ENCODE data around the gene TERC.
"Not testable (repeated sequence)": the region's sequence is repeated elsewhere in the genome, so short reads cannot be mapped to it uniquely, and the experiment has no call there.

TERC gene

GRCh38 chr3:169771497-169772304 lies 6.8 kb upstream of the TERC start:
- peak; percentile 61 for DNase-seq (ENCODE audit: low read depth, low spot score)

GRCh38 chr3:169769287-169770181 lies 4.7 kb upstream of the TERC start, which contains the start of gene ACTRT3:
TSS of gene ACTRT3 (minus strand) at chr3:169769561. CDS start at chr3:169769520, 41 bp downstream.
- no peak for DNase-seq (ENCODE audit: low read depth, low spot score)

GRCh38 chr3:169764312-169764881 lies 463 bp downstream of the TERC start:
- no peak for DNase-seq (ENCODE audit: low read depth, low spot score)

GRCh38 chr3:169760479-169760878 lies 4.4 kb downstream of the TERC start:
- DNase-seq (ENCODE audit: low read depth, low spot score), result no peak

GRCh38 chr3:169759256-169759655 lies 5.6 kb downstream of the TERC start:
- no peak for DNase-seq (ENCODE audit: low read depth, low spot score)

- no peak for DNase-seq (ENCODE audit: low read depth, low spot score)
Measured at GRCh38 chr3:169758359-169758994, 6.4 kb downstream of the TERC start.

GRCh38 chr3:169755488-169755887 lies 9.4 kb downstream of the TERC start:
- no peak for DNase-seq (ENCODE audit: low read depth, low spot score)

GRCh38 chr3:169754711-169755110 lies 10.1 kb downstream of the TERC start:
- DNase-seq (ENCODE audit: low read depth, low spot score), result no peak

GRCh38 chr3:169751875-169752274 lies 13.0 kb downstream of the TERC start:
- no peak for DNase-seq (ENCODE audit: low read depth, low spot score)

- DNase-seq (ENCODE audit: low read depth, low spot score), result no peak
Measured at GRCh38 chr3:169750665-169751064, 14.2 kb downstream of the TERC start.

- DNase-seq (ENCODE audit: low read depth, low spot score), result no peak
Measured at GRCh38 chr3:169748670-169749069, 16.2 kb downstream of the TERC start.

- no peak for DNase-seq (ENCODE audit: low read depth, low spot score)
Measured at GRCh38 chr3:169746924-169747323, 17.9 kb downstream of the TERC start.

- no peak for DNase-seq (ENCODE audit: low read depth, low spot score)
Measured at GRCh38 chr3:169744366-169745054, 20.4 kb downstream of the TERC start.

GRCh38 chr3:169739067-169739466 lies 25.8 kb downstream of the TERC start:
- DNase-seq (ENCODE audit: low read depth, low spot score), result no peak

- not testable (repeated sequence) for DNase-seq (ENCODE audit: low read depth, low spot score)
Measured at GRCh38 chr3:169731857-169732256, 33.0 kb downstream of the TERC start.

- no peak for DNase-seq (ENCODE audit: low read depth, low spot score)
Measured at GRCh38 chr3:169722724-169723123, 42.1 kb downstream of the TERC start.

- DNase-seq (ENCODE audit: low read depth, low spot score), result not testable (repeated sequence)
Measured at GRCh38 chr3:169718415-169718814, 46.4 kb downstream of the TERC start.
